Measurements from ENCODE around the gene TUBA4A.

DNA sequence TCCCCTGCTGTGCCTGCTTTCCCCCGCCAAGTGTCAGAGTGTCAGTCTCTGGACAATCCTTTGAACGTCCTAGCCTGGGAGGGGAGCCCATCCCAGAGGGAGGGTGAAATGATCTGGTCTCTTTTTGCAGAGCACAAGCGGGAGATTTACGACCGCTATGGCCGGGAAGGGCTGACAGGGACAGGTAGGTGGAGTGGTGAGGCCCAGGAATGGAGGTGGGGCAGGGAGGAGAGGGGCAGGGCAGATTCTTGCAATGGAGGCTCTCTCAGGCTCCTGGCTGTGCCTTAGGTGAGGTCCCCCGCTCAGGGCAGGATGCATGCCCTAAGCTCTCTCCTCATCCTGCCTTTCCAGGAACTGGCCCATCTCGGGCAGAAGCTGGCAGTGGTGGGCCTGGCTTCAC, 27.9 kb upstream of the TUBA4A start:
- TF ChIP-seq, protein P1, sequence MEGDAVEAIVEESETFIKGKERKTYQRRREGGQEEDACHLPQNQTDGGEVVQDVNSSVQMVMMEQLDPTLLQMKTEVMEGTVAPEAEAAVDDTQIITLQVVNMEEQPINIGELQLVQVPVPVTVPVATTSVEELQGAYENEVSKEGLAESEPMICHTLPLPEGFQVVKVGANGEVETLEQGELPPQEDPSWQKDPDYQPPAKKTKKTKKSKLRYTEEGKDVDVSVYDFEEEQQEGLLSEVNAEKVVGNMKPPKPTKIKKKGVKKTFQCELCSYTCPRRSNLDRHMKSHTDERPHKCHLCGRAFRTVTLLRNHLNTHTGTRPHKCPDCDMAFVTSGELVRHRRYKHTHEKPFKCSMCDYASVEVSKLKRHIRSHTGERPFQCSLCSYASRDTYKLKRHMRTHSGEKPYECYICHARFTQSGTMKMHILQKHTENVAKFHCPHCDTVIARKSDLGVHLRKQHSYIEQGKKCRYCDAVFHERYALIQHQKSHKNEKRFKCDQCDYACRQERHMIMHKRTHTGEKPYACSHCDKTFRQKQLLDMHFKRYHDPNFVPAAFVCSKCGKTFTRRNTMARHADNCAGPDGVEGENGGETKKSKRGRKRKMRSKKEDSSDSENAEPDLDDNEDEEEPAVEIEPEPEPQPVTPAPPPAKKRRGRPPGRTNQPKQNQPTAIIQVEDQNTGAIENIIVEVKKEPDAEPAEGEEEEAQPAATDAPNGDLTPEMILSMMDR (conservative IDR thresholded peaks at IDR 0.05; ENCODE audit: low read length): no peak
- TF ChIP-seq EZH2phosphoT487 (IDR thresholded peaks at IDR 0.05; ENCODE audit: borderline replicate concordance, low read depth, low read length): no peak

Measured in OCI-LY7 (cell line).